ENCODE data around the gene MKRN1.
"Not testable (repeated sequence)": the region's sequence is repeated elsewhere in the genome, so short reads cannot be mapped to it uniquely, and the experiment has no call there.

MKRN1 gene

DNA sequence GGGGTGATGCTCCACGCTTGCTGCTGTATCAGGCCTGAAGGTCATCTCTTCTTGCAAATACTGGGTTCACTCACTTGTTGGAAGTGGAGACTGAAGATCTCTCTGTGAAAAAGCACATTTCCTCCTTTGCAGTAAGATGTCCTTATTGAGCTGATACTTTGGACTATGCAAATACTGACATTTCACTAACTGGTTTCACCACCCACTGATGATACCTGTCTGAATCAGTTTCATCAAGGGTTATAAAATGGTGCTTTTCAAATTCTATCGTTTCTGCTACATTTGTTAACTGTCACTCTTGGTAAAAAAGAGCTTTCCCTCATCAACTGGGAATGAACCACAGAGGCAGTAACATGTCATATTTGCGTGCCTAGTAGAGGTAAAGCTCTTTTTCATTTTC is 39.9 kb downstream of the MKRN1 start:
- peak overlapping the region; percentile 15 for H3K27ac Mint-ChIP-seq
- H3K4me1 Mint-ChIP-seq (ENCODE audit: low read depth), result peaks cover 9% of the 10 kb centered on the region
- no peak overlapping the region for H3K4me3 Mint-ChIP-seq
- H3K27me3 Mint-ChIP-seq (ENCODE audit: low read depth), result no peaks in the 10 kb centered on the region
- peaks cover 2% of the 10 kb centered on the region for H3K36me3 Mint-ChIP-seq (ENCODE audit: low read depth)
- H3K9me3 Mint-ChIP-seq, result no peaks in the 10 kb centered on the region
- DNase-seq (ENCODE audit: low spot score), result no peak

DNA sequence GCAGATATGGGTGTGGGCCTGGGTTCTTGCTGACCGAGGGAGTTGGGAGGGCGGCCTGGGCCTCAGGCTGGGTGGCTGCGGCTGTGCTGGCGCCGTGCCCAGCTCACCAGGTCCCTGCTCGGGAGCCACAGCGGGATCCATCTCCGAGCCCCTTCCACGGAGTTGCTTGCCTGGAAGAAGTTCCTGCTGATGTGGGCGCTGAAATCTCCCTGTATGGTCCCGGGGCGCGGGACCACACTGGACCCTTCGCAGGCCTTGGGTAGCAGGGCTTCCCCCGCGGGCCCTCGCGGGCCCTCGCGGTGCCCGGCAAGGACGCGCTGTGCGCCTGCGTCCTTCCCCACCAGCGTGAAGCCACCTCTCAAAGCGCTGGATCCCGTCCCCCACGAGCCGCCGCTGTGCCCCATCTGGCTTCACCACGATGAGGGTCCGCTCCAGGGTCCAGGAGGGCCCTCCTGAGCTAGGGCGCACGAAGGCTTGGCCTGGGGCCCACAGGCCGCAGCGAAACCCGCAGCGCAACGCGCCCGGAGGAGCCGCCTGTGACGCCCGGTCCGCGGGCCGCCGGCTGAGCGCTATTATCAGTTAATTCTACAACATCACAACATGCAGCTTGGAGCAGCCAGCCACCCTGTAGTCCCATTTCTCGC is 43.9 kb downstream of the MKRN1 start:
- Mint-ChIP-seq H3K4me1 (ENCODE audit: low read depth) (peaks cover 5% of the 10 kb centered on the region), H3K36me3 (ENCODE audit: low read depth) (peaks cover 2% of the 10 kb centered on the region), H3K27ac (no peak overlapping the region), H3K9me3 (no peaks in the 10 kb centered on the region), H3K27me3 (ENCODE audit: low read depth) (no peaks in the 10 kb centered on the region), H3K4me3 (no peak overlapping the region)
- DNase-seq (ENCODE audit: low spot score), result no peak

DNA sequence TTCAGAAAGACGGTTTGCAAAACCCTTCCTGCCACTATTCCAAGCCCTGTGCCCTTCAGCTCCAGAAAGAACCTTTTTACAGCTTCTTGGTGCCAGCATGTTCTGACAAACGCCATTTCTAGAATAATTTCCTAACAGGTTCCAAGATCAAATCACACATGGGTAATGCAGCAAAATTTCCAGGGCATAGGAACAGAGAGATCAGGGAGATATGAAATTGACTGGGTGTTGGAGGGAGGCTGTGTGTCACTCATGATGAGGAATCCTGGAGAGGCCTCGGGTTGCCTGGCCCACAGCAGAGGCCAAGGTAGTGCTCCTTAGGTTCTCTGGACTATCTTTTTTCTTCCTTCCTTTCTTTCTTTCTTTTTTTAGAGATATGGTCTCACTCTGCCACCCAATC is 45.9 kb downstream of the MKRN1 start:
- no peak for DNase-seq (ENCODE audit: low spot score)
- Mint-ChIP-seq H3K27ac (no peak overlapping the region), H3K36me3 (ENCODE audit: low read depth) (peaks cover 2% of the 10 kb centered on the region), H3K27me3 (ENCODE audit: low read depth) (no peaks in the 10 kb centered on the region), H3K4me3 (no peak overlapping the region), H3K4me1 (ENCODE audit: low read depth) (no peaks in the 10 kb centered on the region), H3K9me3 (no peaks in the 10 kb centered on the region)

DNA sequence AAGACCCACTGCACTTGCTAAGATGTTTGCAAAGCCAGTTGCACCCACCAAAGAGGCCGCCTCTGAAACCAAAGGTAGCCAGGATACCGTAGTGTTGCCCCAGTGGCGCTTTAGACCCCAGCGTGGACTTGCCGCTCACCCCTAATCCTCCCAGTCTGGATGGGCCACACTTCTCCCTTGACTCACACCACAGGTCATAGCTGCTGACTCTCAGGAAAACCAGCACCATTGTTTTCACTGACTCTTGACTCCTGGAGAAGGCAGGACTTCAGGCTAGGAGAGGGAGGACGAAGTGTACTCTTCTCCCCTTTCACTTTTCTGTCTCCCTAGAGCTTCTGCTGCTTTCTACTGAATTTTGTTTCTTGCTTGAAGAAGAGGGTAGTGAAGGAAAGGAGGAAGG is 53.2 kb downstream of the MKRN1 start:
- no peaks in the 10 kb centered on the region for H3K4me1 Mint-ChIP-seq (ENCODE audit: low read depth)
- no peaks in the 10 kb centered on the region for H3K27me3 Mint-ChIP-seq (ENCODE audit: low read depth)
- H3K27ac Mint-ChIP-seq, result no peak overlapping the region
- H3K36me3 Mint-ChIP-seq (ENCODE audit: low read depth), result peaks cover 10% of the 10 kb centered on the region
- no peaks in the 10 kb centered on the region for H3K9me3 Mint-ChIP-seq
- DNase-seq (ENCODE audit: low spot score), result no peak
- no peak overlapping the region for H3K4me3 Mint-ChIP-seq

DNA sequence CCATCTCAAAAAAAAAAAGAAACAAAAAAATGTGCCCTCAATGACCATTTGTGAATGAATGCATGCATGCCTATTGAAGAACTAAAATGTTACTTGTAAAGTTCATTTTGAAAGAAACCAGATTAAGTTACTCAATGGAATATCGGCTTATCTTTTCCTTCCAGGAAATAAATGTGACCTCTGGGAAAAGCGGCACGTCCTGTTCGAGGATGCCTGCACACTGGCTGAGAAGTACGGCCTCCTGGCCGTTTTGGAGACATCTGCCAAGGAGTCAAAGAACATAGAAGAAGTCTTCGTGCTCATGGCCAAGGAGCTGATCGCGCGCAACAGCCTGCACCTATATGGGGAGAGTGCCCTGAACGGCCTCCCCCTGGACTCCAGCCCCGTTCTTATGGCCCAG is 53.6 kb downstream of the MKRN1 start:
- DNase-seq (ENCODE audit: low spot score), result no peak
- Mint-ChIP-seq H3K4me3 (no peak overlapping the region), H3K9me3 (no peaks in the 10 kb centered on the region), H3K27ac (no peak overlapping the region), H3K4me1 (ENCODE audit: low read depth) (no peaks in the 10 kb centered on the region), H3K36me3 (ENCODE audit: low read depth) (peaks cover 10% of the 10 kb centered on the region), H3K27me3 (ENCODE audit: low read depth) (no peaks in the 10 kb centered on the region)

DNA sequence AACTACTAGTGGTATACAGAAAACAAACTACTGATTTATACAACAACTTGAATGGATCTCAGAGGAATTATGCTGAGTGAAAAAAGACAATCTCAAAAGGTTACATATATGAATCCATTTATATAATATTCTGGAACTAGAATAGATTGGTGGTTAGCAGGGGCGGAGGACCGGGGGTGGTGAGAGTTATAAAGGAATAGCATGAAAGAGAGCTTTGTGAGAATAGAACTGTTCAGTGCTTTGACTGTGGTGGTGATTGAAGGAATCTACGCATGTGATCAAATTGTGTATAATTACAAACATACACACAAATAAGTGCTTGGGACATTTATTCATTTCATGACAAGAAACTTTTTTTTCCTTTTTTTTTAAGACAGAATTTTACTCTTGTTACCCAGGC is 55.8 kb downstream of the MKRN1 start:
- peaks cover 12% of the 10 kb centered on the region for H3K36me3 Mint-ChIP-seq (ENCODE audit: low read depth)
- no peak overlapping the region for H3K4me3 Mint-ChIP-seq

DNA sequence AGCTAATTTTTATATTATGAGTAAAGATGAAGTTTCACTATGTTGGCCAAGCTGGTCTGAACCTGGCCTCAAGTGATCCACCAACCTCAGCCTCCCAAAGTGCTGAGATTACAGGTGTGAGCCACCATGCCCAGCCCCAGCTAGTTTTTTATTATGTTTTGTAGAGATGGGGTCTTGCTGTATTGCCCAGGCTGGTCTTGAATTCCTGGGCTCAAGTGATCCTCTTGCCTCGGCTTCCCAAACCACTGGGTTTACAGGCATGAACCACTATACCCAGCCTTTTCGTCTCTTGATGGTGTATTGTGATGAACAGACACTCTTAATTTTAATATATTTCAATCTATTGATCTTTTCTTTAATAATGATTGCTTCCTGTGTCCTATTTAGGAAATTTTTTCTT is 57.8 kb downstream of the MKRN1 start:
- Mint-ChIP-seq H3K27me3 (ENCODE audit: low read depth) (no peaks in the 10 kb centered on the region), H3K9me3 (no peaks in the 10 kb centered on the region), H3K27ac (no peak overlapping the region), H3K36me3 (ENCODE audit: low read depth) (peaks cover 14% of the 10 kb centered on the region), H3K4me1 (ENCODE audit: low read depth) (peaks cover 17% of the 10 kb centered on the region), H3K4me3 (no peak overlapping the region)
- DNase-seq (ENCODE audit: low spot score), result no peak

More for the DNA sequence above, 55.8 kb downstream of the MKRN1 start:
- DNase-seq (ENCODE audit: low spot score), result no peak
- peaks cover 6% of the 10 kb centered on the region for H3K4me1 Mint-ChIP-seq (ENCODE audit: low read depth)
- H3K9me3 Mint-ChIP-seq, result no peaks in the 10 kb centered on the region
- H3K27ac Mint-ChIP-seq, result no peak overlapping the region
- H3K27me3 Mint-ChIP-seq (ENCODE audit: low read depth), result no peaks in the 10 kb centered on the region

DNA sequence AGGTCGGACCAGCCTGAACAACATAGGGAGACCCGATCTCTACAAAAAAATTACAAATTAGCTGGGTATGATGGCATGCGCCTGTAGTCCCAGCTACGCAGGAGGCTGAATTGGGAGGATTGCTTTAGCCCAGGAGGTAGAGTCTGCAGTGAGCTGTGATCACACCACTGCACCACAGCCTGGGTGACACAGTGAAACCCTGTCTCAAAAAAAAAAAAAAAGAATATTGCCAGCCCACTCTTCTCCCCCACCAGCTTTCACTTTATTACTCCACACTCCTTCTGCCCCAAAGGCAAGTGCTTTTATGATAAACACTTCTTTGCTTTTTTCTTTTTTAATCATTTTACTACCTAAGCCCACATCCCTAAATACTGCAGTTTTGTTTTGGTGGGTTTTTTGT is 60.7 kb downstream of the MKRN1 start:
- H3K4me1 Mint-ChIP-seq (ENCODE audit: low read depth), result peaks cover 28% of the 10 kb centered on the region
- H3K27me3 Mint-ChIP-seq (ENCODE audit: low read depth), result no peaks in the 10 kb centered on the region
- H3K27ac Mint-ChIP-seq, result no peak overlapping the region
- DNase-seq (ENCODE audit: low spot score), result no peak
- H3K4me3 Mint-ChIP-seq, result no peak overlapping the region
- H3K36me3 Mint-ChIP-seq (ENCODE audit: low read depth), result peaks cover 16% of the 10 kb centered on the region
- no peaks in the 10 kb centered on the region for H3K9me3 Mint-ChIP-seq

DNA sequence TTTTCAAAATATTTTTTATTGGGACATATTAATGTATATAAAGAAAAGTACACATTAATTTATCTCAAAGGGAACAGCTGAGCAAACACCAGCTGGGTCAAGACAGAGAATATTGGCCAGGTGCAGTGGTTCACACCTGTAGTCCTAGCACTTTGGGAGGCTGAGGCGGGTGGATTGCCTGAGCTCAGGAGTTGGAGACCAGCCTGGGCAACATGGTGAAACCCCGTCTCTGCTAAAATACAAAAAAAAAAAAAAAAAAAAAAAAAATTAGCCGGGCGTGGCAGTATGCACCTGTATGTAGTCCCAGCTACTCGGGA is 61.2 kb downstream of the MKRN1 start:
- H3K9me3 Mint-ChIP-seq; H3K4me3 Mint-ChIP-seq; DNase-seq (ENCODE audit: low spot score); H3K27me3 Mint-ChIP-seq (ENCODE audit: low read depth): not testable (repeated sequence)
- Mint-ChIP-seq H3K4me1 (ENCODE audit: low read depth) (peaks cover 28% of the 10 kb centered on the region), H3K27ac (peak overlapping the region; percentile 82), H3K36me3 (ENCODE audit: low read depth) (peaks cover 20% of the 10 kb centered on the region)

DNA sequence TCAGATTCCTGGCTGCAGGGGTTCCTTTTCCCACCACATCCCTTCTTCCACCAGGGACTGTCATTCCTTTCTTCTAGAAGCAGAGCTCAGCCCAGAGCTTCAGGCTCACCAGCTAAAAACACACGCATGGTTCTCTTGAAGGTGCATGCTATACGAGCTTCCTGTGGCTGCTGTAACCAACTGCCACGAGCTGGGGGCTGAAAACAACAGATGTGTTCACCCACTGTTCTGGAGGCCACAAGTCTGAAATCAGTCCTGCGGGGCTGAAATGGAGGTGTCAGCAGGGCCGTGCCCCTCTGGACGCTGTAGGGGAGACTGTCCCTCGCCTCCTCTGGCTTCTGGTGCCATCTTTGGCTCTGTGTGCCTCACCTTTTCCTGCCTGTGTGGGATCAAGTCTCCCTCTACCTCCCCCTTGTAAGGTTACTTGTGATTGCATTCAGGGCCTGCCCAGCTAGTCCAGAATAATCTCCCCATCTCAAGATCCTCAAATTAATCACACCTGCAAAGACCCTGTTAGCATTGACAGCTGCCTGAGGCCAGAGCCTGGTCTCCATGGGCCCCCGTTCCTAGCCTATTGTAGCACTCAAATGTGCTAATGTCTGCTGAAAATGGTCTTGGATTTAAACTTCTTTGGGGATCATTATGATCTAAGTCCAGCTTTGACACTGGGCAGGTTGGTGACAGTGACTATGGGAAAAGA is 61.7 kb downstream of the MKRN1 start:
- H3K27ac Mint-ChIP-seq, result peak overlapping the region; percentile 82
- H3K9me3 Mint-ChIP-seq, result no peaks in the 10 kb centered on the region
- peaks cover 28% of the 10 kb centered on the region for H3K4me1 Mint-ChIP-seq (ENCODE audit: low read depth)

DNA sequence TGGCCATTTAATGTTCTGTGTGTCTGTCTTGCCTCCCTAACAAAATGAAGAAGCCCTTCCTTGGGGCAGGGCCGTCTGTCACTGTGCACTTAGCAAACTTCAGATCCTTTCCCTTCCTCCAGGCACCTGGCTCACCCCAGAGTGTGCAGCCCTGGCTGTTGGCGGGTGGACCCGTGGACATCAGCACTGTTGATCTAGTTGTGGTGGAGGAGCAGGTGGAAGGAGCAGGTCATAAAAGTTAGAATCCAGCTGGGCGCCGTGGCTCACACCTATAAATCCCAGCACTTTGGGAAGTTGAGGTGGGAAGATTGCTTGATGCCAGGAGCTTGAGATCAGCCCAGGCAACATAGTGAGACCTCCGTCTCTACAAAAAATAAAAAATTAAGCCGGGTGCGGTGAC is 62.7 kb downstream of the MKRN1 start:
- peaks cover 28% of the 10 kb centered on the region for H3K4me1 Mint-ChIP-seq (ENCODE audit: low read depth)
- no peak overlapping the region for H3K4me3 Mint-ChIP-seq
- H3K27ac Mint-ChIP-seq, result peak overlapping the region; percentile 26
- no peak for DNase-seq (ENCODE audit: low spot score)
- no peaks in the 10 kb centered on the region for H3K9me3 Mint-ChIP-seq
- H3K27me3 Mint-ChIP-seq (ENCODE audit: low read depth), result no peaks in the 10 kb centered on the region
- H3K36me3 Mint-ChIP-seq (ENCODE audit: low read depth), result peaks cover 25% of the 10 kb centered on the region

More for the DNA sequence above, 61.7 kb downstream of the MKRN1 start:
- peaks cover 22% of the 10 kb centered on the region for H3K36me3 Mint-ChIP-seq (ENCODE audit: low read depth)
- no peak for DNase-seq (ENCODE audit: low spot score)
- no peaks in the 10 kb centered on the region for H3K27me3 Mint-ChIP-seq (ENCODE audit: low read depth)
- H3K4me3 Mint-ChIP-seq, result peak overlapping the region; percentile 18

DNA sequence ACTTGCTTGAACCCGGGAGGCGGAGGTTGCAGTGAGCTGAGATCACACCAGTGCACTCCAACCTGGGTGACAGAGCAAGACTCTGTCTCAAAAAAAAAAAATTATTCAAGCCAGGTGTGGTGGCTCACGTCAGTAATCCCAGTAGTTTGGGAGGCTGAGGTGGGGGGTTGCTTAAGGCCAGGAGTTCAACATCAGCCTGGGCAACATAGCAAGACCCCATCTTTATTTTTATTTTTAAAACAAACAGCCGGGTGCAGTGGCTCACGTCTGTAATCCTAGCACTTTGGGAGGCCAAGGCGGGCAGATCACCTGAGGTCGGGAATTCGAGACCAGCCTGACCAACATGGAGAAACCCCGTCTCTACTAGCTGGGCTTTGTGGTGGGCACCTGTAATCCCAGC is 63.5 kb downstream of the MKRN1 start:
- not testable (repeated sequence) for H3K9me3 Mint-ChIP-seq; H3K27me3 Mint-ChIP-seq (ENCODE audit: low read depth); DNase-seq (ENCODE audit: low spot score); H3K4me3 Mint-ChIP-seq; H3K27ac Mint-ChIP-seq
- H3K4me1 Mint-ChIP-seq (ENCODE audit: low read depth), result peaks cover 28% of the 10 kb centered on the region
- peaks cover 28% of the 10 kb centered on the region for H3K36me3 Mint-ChIP-seq (ENCODE audit: low read depth)

DNA sequence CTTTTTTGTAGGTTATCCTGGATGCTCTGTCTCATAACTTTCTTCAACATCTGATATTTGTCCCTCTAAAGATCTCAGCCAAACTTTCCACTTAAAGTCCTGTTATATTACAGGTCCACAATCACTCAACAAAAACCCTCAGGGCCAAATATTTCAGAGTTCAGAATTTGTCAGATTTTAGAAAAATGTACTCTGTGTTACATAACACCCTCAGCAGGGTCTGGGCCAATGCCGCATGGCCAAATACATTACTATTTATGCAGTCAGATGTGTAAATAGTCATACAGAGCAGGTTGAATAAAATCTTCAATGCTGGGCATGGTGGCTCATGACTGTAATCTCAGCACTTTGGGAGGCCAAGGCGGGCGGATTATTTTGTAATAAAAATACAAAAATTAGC is 63.9 kb downstream of the MKRN1 start:
- DNase-seq (ENCODE audit: low spot score), result no peak
- peaks cover 29% of the 10 kb centered on the region for H3K36me3 Mint-ChIP-seq (ENCODE audit: low read depth)
- no peak overlapping the region for H3K27ac Mint-ChIP-seq
- no peaks in the 10 kb centered on the region for H3K27me3 Mint-ChIP-seq (ENCODE audit: low read depth)
- peaks cover 28% of the 10 kb centered on the region for H3K4me1 Mint-ChIP-seq (ENCODE audit: low read depth)
- no peaks in the 10 kb centered on the region for H3K9me3 Mint-ChIP-seq
- H3K4me3 Mint-ChIP-seq, result no peak overlapping the region

DNA sequence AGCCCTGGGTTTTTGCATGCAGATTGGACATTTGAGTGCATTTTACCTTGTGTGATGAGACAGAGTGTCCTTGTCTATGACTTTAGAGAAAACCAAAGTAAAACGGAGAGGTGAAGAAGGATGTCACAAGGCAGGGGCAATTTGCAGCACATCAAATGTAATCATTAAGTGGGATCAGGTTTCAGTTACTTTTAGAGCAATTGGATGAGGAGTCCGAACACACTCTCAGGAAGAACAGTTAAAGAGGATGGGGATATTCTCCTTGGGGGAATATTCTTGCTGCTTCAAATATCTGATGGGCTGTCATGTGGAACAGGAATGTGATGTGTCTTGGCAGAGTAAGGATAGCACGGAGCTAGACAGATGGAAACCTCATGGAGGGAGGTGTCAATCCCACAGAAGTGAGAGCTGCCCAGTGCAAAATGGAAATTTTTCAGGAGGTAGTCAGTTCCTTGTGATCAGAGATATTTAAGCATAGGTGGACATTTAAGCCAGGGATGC is 74.7 kb downstream of the MKRN1 start:
- Mint-ChIP-seq H3K27ac (peak overlapping the region; percentile 96), H3K9me3 (no peaks in the 10 kb centered on the region), H3K4me3 (peak overlapping the region; percentile 93), H3K36me3 (ENCODE audit: low read depth) (peaks cover 27% of the 10 kb centered on the region), H3K4me1 (ENCODE audit: low read depth) (peaks cover 33% of the 10 kb centered on the region), H3K27me3 (ENCODE audit: low read depth) (no peaks in the 10 kb centered on the region)
- no peak for DNase-seq (ENCODE audit: low spot score)
